GM21360 (cell line): ENCODE measurements around the gene NUDT5.
"Not testable (repeated sequence)": the region's sequence is repeated elsewhere in the genome, so short reads cannot be mapped to it uniquely, and the experiment has no call there.

Experiments
- ATAC-seq: cut with Tn5 transposase; IDR thresholded peaks from one replicate; pipeline ENCODE4 v1.9.1; 2021; ENCODE audit warnings: mild to moderate bottlenecking, moderate library complexity; ENCODE audit not compliant: unreplicated experiment

NUDT5 gene

DNA sequence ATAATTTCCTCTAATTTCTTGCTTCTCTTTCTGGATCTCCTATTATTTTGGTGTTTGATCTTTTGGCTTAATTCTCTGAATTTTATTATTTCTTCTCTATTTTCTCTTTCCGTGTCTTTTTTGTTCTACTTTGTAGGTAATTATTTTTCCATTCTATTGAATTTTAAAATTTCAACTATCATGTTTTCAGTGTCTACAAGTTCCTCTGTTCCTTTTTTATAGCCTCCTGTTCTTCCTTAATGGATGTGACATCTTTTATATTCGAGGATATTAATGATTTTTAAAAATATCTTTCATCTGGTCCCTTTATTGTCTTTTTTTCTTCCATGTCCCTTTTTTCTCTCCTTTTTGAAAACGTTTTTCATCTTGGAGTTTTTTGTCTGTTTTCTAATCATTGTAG, 11.4 kb upstream of the NUDT5 start:
- no peak for ATAC-seq

- no peak for ATAC-seq
These were observed 9.4 kb upstream of the NUDT5 start for GRCh38 chr10:12205082-12205481.

DNA sequence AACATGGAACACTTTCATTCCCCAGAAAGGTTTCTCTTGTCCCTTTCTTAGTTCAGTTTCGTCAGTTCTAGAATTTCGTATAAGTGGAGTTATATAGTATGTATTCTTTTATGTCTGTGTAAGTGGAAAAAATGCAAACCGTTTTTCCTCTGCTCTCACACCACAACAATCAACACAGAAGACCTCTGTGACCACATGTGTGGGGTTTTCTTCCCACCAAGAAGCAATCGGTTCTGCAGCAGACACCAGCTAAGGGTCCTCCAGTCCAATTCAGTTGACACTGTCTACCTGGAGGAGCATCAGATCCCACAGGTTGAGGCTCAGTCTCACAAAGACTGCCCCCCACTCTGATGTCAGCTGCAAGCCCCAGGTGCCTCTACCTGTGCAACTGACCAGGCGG, 6.5 kb upstream of the NUDT5 start:
- no peak for ATAC-seq

DNA sequence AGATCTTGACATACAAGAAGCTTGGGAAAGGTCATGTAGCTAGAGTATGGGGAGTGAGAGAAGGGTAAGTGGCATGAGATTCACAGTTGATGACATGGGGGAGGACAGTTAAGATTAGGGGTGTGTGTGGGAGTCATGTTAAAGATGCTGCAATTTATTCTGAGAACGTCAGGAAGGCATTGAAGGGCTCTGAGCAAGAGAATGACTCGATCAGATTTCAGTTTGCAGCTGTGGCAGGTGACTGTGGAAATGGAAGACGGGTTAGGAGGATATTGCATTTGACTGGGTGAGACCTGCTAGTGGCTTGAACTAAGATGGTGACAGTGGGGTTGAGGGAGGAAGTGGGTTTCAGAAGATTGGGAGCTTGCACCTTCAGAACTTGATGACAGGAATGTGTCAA, 5.9 kb upstream of the NUDT5 start:
- no peak for ATAC-seq

- no peak for ATAC-seq
These were observed 5.2 kb upstream of the NUDT5 start for GRCh38 chr10:12200850-12201249.

DNA sequence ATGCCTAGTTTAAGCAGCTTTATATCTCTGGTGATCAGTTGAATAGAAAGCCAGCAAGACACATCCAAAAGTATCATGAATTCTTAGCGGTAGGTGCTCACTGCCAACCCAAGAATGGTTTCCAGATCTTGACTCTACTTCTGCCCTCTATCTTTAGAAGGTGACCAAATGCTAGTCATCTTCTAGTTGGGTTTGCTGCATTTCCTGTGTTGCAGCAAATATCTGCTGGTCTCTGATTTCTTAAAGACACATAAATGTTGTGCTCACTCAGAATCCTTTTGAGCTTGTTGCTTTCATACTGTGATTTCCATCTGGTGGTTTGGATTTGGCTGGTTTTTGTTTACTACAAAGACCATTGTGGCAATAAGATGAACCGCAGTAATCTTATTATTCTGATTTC, 2.5 kb upstream of the NUDT5 start:
- no peak for ATAC-seq

GRCh38 chr10:12196531-12197211, 980 bp upstream of the NUDT5 start:
- no peak for ATAC-seq

DNA sequence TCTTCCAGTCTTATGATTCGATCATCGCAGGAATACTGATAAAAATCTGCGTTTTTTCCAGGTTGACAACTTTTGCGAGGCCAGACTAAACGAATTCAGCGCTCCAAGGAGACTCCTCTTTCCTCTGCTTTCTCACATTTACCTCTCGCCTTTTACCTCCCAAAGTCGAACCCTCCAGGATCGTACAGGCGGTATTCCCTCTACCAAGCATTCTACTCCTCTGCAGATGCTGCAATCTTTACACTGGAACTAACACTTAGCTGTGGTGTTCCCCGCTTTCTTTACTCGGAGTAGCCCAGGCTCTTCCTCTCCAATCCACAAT, 449 bp downstream of the NUDT5 start:
- ATAC-seq = peak; percentile 8

GRCh38 chr10:12194752-12195271, 879 bp downstream of the NUDT5 start:
- no peak for ATAC-seq

DNA sequence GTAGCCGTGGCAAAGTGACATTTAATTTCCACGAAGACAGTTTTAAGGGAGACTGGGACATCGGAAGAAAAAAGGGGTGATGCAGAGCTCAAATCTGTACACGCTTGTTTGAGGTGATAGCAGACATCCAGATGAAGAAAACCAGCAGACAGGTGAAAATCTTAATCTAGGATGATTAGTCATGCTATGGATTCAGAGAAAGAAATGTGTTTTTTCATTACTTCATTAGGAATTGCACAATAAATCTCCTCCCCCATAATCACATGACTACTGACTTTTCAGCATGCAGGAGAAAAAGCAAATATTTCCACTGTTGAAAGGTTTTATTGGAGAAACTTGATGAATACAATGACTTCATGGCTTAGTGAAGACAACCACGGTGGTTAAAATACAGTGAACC, 2.5 kb downstream of the NUDT5 start:
- no peak for ATAC-seq

DNA sequence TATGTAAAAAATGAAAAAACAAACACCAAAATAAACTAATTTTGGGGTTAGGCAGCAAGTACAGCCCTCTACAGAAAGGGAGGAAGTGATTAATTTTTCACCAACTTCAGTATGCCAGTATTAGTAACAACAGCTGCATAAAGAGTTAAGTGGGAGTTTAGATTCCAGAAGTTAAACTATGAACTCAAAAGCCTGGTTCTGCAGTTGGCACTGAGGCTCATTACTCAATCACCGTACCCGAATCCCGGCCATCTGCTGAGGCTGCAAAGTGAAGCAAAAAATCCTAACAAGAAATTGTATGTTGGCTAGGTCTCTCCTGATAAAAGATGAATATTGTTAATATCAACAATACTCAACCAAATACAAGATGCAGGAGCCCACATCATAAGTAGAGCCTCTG, 4.0 kb downstream of the NUDT5 start:
- ATAC-seq = no peak

GRCh38 chr10:12189426-12189825, 6.3 kb downstream of the NUDT5 start:
- no peak for ATAC-seq

GRCh38 chr10:12188656-12189055, 7.0 kb downstream of the NUDT5 start:
- no peak for ATAC-seq

- no peak for ATAC-seq
These were observed 8.3 kb downstream of the NUDT5 start for GRCh38 chr10:12187321-12187905.

DNA sequence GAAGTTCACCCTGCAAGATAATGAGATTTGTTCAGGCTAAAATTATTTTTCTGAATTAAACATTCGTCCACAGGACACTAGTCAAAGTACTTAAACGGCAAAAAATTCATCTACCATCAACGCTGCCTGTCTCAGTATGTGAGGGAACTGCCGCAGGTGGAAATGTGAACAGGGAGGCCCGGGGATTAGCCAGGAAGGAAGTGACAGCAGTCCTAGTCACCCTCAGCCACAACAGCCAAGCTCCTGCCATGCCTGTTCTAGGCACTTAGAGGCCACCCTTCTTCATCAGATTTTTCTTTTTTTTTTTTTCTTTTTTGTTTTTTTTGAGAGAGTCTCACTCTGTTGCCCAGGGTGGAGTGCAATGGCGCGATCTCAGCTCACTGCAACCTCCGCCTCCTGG, 9.4 kb downstream of the NUDT5 start:
- ATAC-seq = no peak

- no peak for ATAC-seq
These were observed 11.5 kb downstream of the NUDT5 start for GRCh38 chr10:12184165-12184564.

DNA sequence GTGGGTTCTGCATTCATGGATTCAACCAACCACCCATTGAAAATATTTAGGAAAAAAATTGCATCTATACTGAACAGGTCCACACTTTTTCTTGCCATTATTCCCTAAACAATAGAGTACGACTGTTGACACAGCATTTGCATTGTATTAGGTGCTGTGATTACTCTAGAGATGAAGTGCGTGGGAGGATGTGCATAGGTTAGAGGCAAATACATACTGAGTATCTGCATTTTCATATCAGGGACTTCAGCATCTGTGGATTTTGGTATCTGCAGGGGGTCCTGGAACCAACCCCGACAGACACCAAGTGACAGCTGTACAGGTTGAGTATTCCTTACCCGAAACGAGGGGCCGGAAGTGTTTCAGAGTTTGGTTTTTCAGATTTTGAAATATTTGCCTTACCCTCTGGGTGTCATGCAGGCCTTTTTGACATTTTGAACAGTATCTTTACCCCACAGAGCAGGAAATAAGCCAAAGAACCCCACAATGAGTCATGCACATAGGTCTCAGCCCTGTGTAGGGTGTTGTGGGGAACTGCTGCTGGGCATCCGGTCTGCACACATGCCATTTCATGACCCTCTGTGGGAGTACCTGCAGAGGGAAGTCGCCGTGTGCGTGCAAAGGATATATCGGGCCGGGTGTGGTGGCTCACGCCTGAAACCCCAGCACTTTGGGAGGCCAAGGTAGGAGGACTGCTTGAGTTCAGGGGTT, 14.5 kb downstream of the NUDT5 start:
- ATAC-seq = no peak

DNA sequence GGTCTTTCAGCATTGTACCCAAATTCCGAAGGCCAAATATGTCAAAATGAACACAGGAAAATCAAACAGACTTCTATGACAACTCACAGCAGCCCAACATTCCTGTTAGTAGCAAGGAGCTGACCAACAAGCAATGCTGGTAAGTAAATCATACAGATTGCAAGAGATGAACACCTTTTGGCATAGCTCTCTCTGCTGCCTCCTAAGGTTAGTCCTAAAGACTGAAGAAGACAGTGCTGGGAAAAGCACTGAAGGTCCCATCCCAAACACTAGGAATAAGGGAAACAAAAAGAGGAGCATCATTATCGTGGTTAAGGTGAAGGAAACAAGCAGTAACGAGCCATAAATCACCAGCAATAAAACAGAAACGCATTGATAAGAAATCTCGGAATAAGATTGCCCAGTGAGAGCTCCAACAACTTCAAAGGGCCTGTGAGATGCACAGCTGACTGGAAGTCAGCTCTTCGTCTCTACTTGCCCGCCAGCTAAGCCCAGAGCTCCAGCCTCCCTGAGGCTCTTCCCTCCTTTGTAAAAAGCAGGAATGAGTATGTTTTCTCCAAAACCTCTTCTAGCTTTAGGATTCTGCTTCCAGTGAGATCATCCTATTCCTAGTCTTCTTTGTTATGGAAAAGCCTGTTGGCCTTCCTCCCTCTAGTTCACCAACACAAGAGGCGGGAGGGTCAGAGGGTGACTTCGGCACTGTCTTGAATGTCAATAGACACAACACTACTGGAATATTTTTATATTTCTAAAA, 15.3 kb downstream of the NUDT5 start:
- ATAC-seq = no peak

DNA sequence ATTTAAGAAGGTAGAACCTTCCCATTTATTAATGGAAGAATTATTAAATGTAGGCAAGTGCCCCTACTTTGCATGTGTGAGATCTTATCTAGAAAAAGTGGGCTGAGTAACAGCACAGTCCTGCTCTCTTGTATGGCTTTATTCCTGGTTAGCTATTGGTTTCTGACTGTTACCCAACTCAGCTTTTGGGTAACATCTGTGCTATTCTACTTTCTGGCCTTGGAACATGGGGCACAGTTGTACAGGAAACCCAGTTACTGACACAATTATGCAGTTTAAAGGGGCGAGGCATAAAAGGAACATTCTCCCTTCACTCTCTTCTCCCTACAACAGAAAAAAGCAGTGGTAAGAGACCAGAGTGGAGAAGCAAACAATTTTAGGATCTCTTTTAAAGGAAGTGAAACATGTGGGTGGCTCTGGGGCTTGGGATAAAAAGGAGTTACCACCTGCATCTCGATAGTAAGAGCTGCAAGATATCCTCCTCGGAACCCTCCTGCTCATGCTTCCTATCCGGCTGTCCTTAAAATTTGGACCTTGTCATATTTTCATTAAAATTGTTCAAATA, 16.0 kb downstream of the NUDT5 start:
- ATAC-seq = no peak

DNA sequence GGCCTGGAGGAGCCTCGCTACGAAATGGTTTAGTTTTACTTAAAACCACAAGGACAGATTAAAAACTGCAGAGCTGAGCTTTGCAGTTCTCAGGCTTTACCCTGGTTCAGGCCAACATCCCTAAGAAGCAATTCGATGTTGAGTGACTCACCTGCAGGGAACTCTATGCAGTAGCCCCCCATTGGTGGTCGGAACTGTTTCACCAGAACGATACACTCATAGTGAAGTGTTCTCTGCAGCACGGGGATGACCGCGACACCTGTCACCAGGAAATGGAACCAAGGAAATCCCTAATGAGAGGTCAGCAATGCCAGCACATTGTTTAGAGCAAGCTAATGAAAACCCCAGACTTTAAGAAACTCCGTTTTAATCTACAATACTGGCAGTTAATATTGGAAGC, 18.0 kb downstream of the NUDT5 start:
- no peak for ATAC-seq

DNA sequence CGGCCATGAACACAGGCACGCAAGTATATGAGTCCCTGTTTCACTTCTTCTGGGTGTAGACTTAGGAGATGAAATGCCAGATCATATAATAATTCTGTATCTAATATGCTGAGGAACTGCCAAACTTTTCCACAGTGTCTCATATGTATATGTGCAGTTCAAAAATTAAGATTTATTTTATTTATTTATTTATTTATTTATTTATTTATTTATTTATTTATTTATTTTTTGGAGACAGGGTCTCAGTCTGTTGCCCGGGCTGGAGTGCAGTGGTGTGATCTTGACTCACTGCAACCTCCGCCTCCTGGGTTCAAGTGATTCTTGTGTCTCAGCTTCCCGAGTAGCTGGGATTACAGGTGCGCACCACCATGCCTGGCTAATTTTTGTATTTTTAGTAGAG, 24.2 kb downstream of the NUDT5 start:
- not testable (repeated sequence) for ATAC-seq
